Skeletal muscle satellite cell (primary cell): Measurements from ENCODE around the gene HDGFL3.
"Not testable (repeated sequence)": the region's sequence is repeated elsewhere in the genome, so short reads cannot be mapped to it uniquely, and the experiment has no call there.

Source experiments
- H3K27me3 ChIP-seq: 2 replicates; pipeline ENCODE4 v1.7.0; 2013; ENCODE audit warnings: low read length; ENCODE audit not compliant: control insufficient read depth, insufficient read depth
- H3K36me3 ChIP-seq: 2 replicates; pipeline ENCODE4 v1.7.0; 2013; ENCODE audit warnings: mild to moderate bottlenecking, control low read depth, low read length; ENCODE audit not compliant: insufficient read depth
- H3K4me1 ChIP-seq: 2 replicates; pipeline ENCODE4 v1.7.0; 2013; ENCODE audit warnings: low read length; ENCODE audit not compliant: control insufficient read depth, insufficient read depth
- H3K4me2 ChIP-seq: 2 replicates; pipeline ENCODE4 v1.7.0; 2013; ENCODE audit warnings: mild to moderate bottlenecking, low read length
- H3K4me3 ChIP-seq: 2 replicates; pipeline ENCODE4 v1.7.0; 2013; ENCODE audit warnings: low read length
- H3K9ac ChIP-seq: 2 replicates; pipeline ENCODE4 v1.7.0; 2013; ENCODE audit warnings: mild to moderate bottlenecking, low read depth, low read length, moderate library complexity
- H3K9me3 ChIP-seq: replicated peaks from 2 replicates; pipeline ENCODE4 v1.7.0; 2013; ENCODE audit warnings: mild to moderate bottlenecking, control low read depth, low read length

HDGFL3 gene

GRCh38 chr15:83092309-83092976 lies 115.2 kb downstream of the HDGFL3 start:
- no peak overlapping the region for H3K9ac ChIP-seq
- no peaks in the 10 kb centered on the region for H3K9me3 ChIP-seq
- H3K4me3 ChIP-seq: no peak overlapping the region
- H3K4me2 ChIP-seq: no peak overlapping the region
- H3K36me3 ChIP-seq: no peaks in the 10 kb centered on the region
- H3K4me1 ChIP-seq: peaks cover 2% of the 10 kb centered on the region
- H3K27me3 ChIP-seq: peaks cover 4% of the 10 kb centered on the region

- H3K9me3 ChIP-seq, H3K4me2 ChIP-seq, H3K9ac ChIP-seq, H3K36me3 ChIP-seq, H3K27me3 ChIP-seq, H3K4me3 ChIP-seq, H3K4me1 ChIP-seq: not testable (repeated sequence)
These were observed 115.7 kb downstream of the HDGFL3 start for GRCh38 chr15:83091965-83092308.

GRCh38 chr15:83090465-83090864 lies 117.2 kb downstream of the HDGFL3 start:
- no peak overlapping the region for H3K9ac ChIP-seq
- H3K4me1 ChIP-seq: peaks cover 2% of the 10 kb centered on the region
- no peak overlapping the region for H3K4me3 ChIP-seq
- H3K27me3 ChIP-seq: peaks cover 3% of the 10 kb centered on the region
- H3K36me3 ChIP-seq: no peaks in the 10 kb centered on the region
- H3K4me2 ChIP-seq: no peak overlapping the region
- no peaks in the 10 kb centered on the region for H3K9me3 ChIP-seq

- peaks cover 6% of the 10 kb centered on the region for H3K27me3 ChIP-seq
- H3K4me3 ChIP-seq: no peak overlapping the region
- no peaks in the 10 kb centered on the region for H3K9me3 ChIP-seq
- peaks cover 2% of the 10 kb centered on the region for H3K4me1 ChIP-seq
- H3K4me2 ChIP-seq: no peak overlapping the region
- H3K9ac ChIP-seq: no peak overlapping the region
- no peaks in the 10 kb centered on the region for H3K36me3 ChIP-seq
These were observed 118.7 kb downstream of the HDGFL3 start for GRCh38 chr15:83088876-83089275.

- Histone ChIP-seq H3K4me2 (no peak overlapping the region), H3K27me3 (peaks cover 16% of the 10 kb centered on the region), H3K9me3 (no peaks in the 10 kb centered on the region), H3K36me3 (no peaks in the 10 kb centered on the region), H3K4me1 (peaks cover 2% of the 10 kb centered on the region), H3K4me3 (no peak overlapping the region), H3K9ac (no peak overlapping the region)
These were observed 120.0 kb downstream of the HDGFL3 start for GRCh38 chr15:83087576-83087975.

GRCh38 chr15:83085864-83086552 lies 121.6 kb downstream of the HDGFL3 start:
- not testable (repeated sequence) for H3K9me3 ChIP-seq, H3K4me3 ChIP-seq, H3K4me2 ChIP-seq, H3K4me1 ChIP-seq, H3K9ac ChIP-seq, H3K36me3 ChIP-seq
- peaks cover 27% of the 10 kb centered on the region for H3K27me3 ChIP-seq

- not testable (repeated sequence) for H3K4me2 ChIP-seq, H3K9me3 ChIP-seq, H3K9ac ChIP-seq, H3K36me3 ChIP-seq, H3K4me3 ChIP-seq, H3K4me1 ChIP-seq
- H3K27me3 ChIP-seq: peaks cover 28% of the 10 kb centered on the region
These were observed 122.2 kb downstream of the HDGFL3 start for GRCh38 chr15:83085461-83085860.

GRCh38 chr15:83082730-83083386 lies 124.8 kb downstream of the HDGFL3 start:
- no peaks in the 10 kb centered on the region for H3K36me3 ChIP-seq
- H3K9ac ChIP-seq: no peak overlapping the region
- no peak overlapping the region for H3K4me2 ChIP-seq
- H3K4me3 ChIP-seq: no peak overlapping the region
- H3K9me3 ChIP-seq: no peaks in the 10 kb centered on the region
- no peaks in the 10 kb centered on the region for H3K4me1 ChIP-seq
- H3K27me3 ChIP-seq: peaks cover 46% of the 10 kb centered on the region

- Histone ChIP-seq H3K9ac (no peak overlapping the region), H3K27me3 (peaks cover 50% of the 10 kb centered on the region), H3K9me3 (no peaks in the 10 kb centered on the region), H3K4me2 (no peak overlapping the region), H3K36me3 (no peaks in the 10 kb centered on the region), H3K4me3 (no peak overlapping the region), H3K4me1 (no peaks in the 10 kb centered on the region)
These were observed 126.2 kb downstream of the HDGFL3 start for GRCh38 chr15:83081256-83082014.

- H3K9ac ChIP-seq: no peak overlapping the region
- H3K4me1 ChIP-seq: no peaks in the 10 kb centered on the region
- H3K27me3 ChIP-seq: peaks cover 46% of the 10 kb centered on the region
- no peaks in the 10 kb centered on the region for H3K36me3 ChIP-seq
- H3K4me2 ChIP-seq: no peak overlapping the region
- H3K9me3 ChIP-seq: no peaks in the 10 kb centered on the region
- no peak overlapping the region for H3K4me3 ChIP-seq
These were observed 128.9 kb downstream of the HDGFL3 start for GRCh38 chr15:83078712-83079111.
